HepG2 (cell line): ENCODE results near the gene ARL8A. TPM values are rescaled to one million over a fixed set of nuclear protein-coding genes. Genes with fewer than 3 reads are reported as not detected.

Experiments
- ATAC-seq: fragments of 200-7000 bp; cut with Tn5 transposase; 3 replicates; pipeline ENCODE4 v1.9.1; 2020; ENCODE audit warnings: mild to moderate bottlenecking, moderate library complexity
- BruUV-seq: library from RNA; stranded (reverse); fragments of 400-500 nt; replicated peaks from 2 replicates; lab custom pipeline; 2021; lab: Mats Ljungman, UMichigan
- CTCF ChIA-PET: fragments of 300-600 bp; formaldehyde crosslinking; extraction: SDS; loops from one replicate; lab custom pipeline; 2021; ENCODE audit warnings: low total read pairs, inconsistent platforms, low intra/inter-chr PET ratio; lab: Yijun Ruan, JAX
- POLR2A ChIA-PET: fragments of 350-600 bp; sonication (Branson Sonifier 250); formaldehyde crosslinking; loops from one replicate; lab custom pipeline; 2020; ENCODE audit warnings: antibody characterized with exemption, inconsistent platforms; lab: Yijun Ruan, JAX
- DNase-seq: peaks from one replicate; pipeline ENCODE4 v3.0.0-alpha.2; 2015; ENCODE audit warnings: low spot score
- FAIRE-seq: peaks from 3 replicates; lab custom pipeline; 2011; peaks lifted over from hg19 to GRCh38; lab: Jason Lieb, UNC
- H2AFZ ChIP-seq: one replicate; pipeline ENCODE4 v1.6.1; 2011; ENCODE audit warnings: low read length, inconsistent platforms
- H3K27ac ChIP-seq: fragments of 300-600 bp; 3 replicates; pipeline ENCODE4 v1.8.0; 2011; ENCODE audit warnings: mixed run types, mild to moderate bottlenecking, mixed read lengths, low read length, inconsistent platforms; ENCODE audit not compliant: insufficient read depth; ENCODE audit errors: extremely low read length
- H3K27me3 ChIP-seq, 2 experiments: fragments of 200-600 bp in 1 of 2; 2 replicates in 1 of 2; 3 replicates in 1 of 2; pipeline versions ENCODE4 v1.6.0 to v1.8.0; 2011; ENCODE audit warnings: low read length in 2 of 2, mild to moderate bottlenecking in 2 of 2, moderate library complexity in 2 of 2, inconsistent platforms in 1 of 2; ENCODE audit not compliant: insufficient read depth in 2 of 2, control insufficient read depth in 1 of 2
- H3K36me3 ChIP-seq, 2 experiments: fragments of 200-600 bp in 1 of 2; replicated peaks in 1 of 2; 2 replicates in 1 of 2; 3 replicates in 1 of 2; pipeline versions ENCODE4 v1.5.1 to v1.8.0; 2011; ENCODE audit warnings: low read length in 2 of 2, inconsistent platforms in 1 of 2; ENCODE audit not compliant: insufficient read depth in 2 of 2, control insufficient read depth in 1 of 2
- H3K4me1 ChIP-seq: 2 replicates; pipeline ENCODE4 v1.5.1; 2012; ENCODE audit warnings: low read length, inconsistent platforms; ENCODE audit not compliant: insufficient read depth
- H3K4me2 ChIP-seq: 2 replicates; pipeline ENCODE4 v1.6.0; 2011; ENCODE audit warnings: low read depth, low read length, inconsistent platforms
- H3K4me3 ChIP-seq, 3 experiments: fragments of 200-600 bp in 1 of 3; sonication (generic), shearing (Covaris generic) in 1 of 3; replicated peaks in 1 of 3; 2 replicates each; pipeline ENCODE4 v1.5.1; 2011 to 2016; ENCODE audit warnings: low read length in 3 of 3, inconsistent platforms in 2 of 3, low read depth in 2 of 3, mild to moderate bottlenecking in 2 of 3, control low read depth in 1 of 3, mixed read lengths in 1 of 3; ENCODE audit not compliant: insufficient read depth in 1 of 3
- H3K79me2 ChIP-seq: one replicate; pipeline ENCODE4 v1.6.1; 2011; ENCODE audit warnings: low read length, inconsistent platforms; ENCODE audit not compliant: insufficient read depth
- H3K9ac ChIP-seq: 2 replicates; pipeline ENCODE4 v1.6.0; 2011; ENCODE audit warnings: mild to moderate bottlenecking, low read depth, low read length, inconsistent platforms; ENCODE audit not compliant: insufficient read depth
- H3K9me3 ChIP-seq: 2 replicates; pipeline ENCODE4 v1.5.1; 2012; ENCODE audit warnings: mild to moderate bottlenecking, low read length
- H4K20me1 ChIP-seq: 2 replicates; pipeline ENCODE4 v1.6.0; 2011; ENCODE audit warnings: inconsistent platforms, mild to moderate bottlenecking, low read length, moderate library complexity; ENCODE audit not compliant: insufficient read depth
- ADNP ChIP-seq: sonication (generic); formaldehyde crosslinking; IDR thresholded peaks from 2 replicates; pipeline ENCODE4 v1.4.0; 2020; ENCODE audit warnings: missing genetic modification reagents
- CCDC6 ChIP-seq: sonication (generic); formaldehyde crosslinking; IDR thresholded peaks from 2 replicates; pipeline ENCODE4 v1.8.1; 2022; ENCODE audit warnings: mild to moderate bottlenecking, missing genetic modification reagents, moderate library complexity
- HNRNPL ChIP-seq: fragments of 200-400 bp; formaldehyde crosslinking; IDR thresholded peaks from 2 replicates; pipeline ENCODE4 v1.6.1; 2017; ENCODE audit warnings: mild to moderate bottlenecking, low read depth, low read length
- MEF2D ChIP-seq: sonication (generic); formaldehyde crosslinking; IDR thresholded peaks from 2 replicates; pipeline ENCODE4 v1.5.1; 2020; ENCODE audit warnings: mild to moderate bottlenecking, missing genetic modification reagents
- ONECUT2 ChIP-seq: sonication (generic); formaldehyde crosslinking; IDR thresholded peaks from 2 replicates; pipeline ENCODE4 v1.4.0; 2020; ENCODE audit warnings: missing genetic modification reagents
- SKIL ChIP-seq: sonication (generic); formaldehyde crosslinking; IDR thresholded peaks from 2 replicates; pipeline ENCODE4 v1.8.0; 2022; ENCODE audit warnings: missing genetic modification reagents, mild to moderate bottlenecking, moderate library complexity, borderline replicate concordance
- ZKSCAN1 ChIP-seq: fragments of 150-350 bp; IDR thresholded peaks from 2 replicates; pipeline ENCODE4 v1.6.1; 2014; ENCODE audit warnings: low read length
- ZNF354B ChIP-seq: sonication (generic); formaldehyde crosslinking; IDR thresholded peaks from 2 replicates; pipeline ENCODE4 v1.8.0; 2022; ENCODE audit warnings: mild to moderate bottlenecking, missing genetic modification reagents
- ZNF460 ChIP-seq: sonication (generic); formaldehyde crosslinking; IDR thresholded peaks from 2 replicates; pipeline ENCODE4 v1.5.1; 2020; ENCODE audit warnings: missing genetic modification reagents, mild to moderate bottlenecking, borderline replicate concordance
- WGBS: methylation state at CpG from one replicate; pipeline ENCODE4 v1.1.6; 2017; ENCODE audit warnings: low lambda C conversion rate; 5-methylcytosine and 5-hydroxymethylcytosine counted together
- in situ Hi-C: cut with HindIII; loops from 2 replicates; pipeline ENCODE4 v1.10.0; 2017; ENCODE audit warnings: low pct_unique_long_range_greater_than_20kb; ENCODE audit not compliant: extremely low pct_ligation_motif_present
- intact Hi-C: fragments of 100-400 bp; cut with micrococcal nuclease; formaldehyde crosslinking; loops from one replicate; pipeline ENCODE4 v1.10.0; 2022; ENCODE audit not compliant: unreplicated experiment
- polyA plus RNA-seq, 8 experiments: library from polyadenylated mRNA; depleted of rRNA in 3 of 8; stranded (reverse) in 7 of 8; unstranded in 1 of 8; fragments of >200 nt; fragmentation: Illumina TruSeq in 4 of 8; extraction: Trizol in 4 of 8; gene quantifications; 2 replicates each; pipeline versions ENCODE4 v1.2.1 to v1.2.3, GENCODE V29; 2011 to 2016; ENCODE audit warnings: low read depth in 4 of 8, missing spikeins in 1 of 8, mixed read lengths in 1 of 8; ENCODE audit not compliant: insufficient read depth in 1 of 8
- total RNA-seq, 5 experiments: library from RNA; depleted of rRNA; stranded (reverse); fragments of >200 nt; fragmentation: Illumina TruSeq; extraction: Trizol; gene quantifications; 2 replicates each; pipeline ENCODE4 v1.2.3, GENCODE V29; 2016; ENCODE audit warnings: low read depth in 1 of 5

ARL8A gene
- total and polyA plus RNA-seq, 2 of the 13 experiments (the other 11 are each of a cell fraction or from before 2014, with no cell fraction given): 2.7 to 23.4 TPM

DNA sequence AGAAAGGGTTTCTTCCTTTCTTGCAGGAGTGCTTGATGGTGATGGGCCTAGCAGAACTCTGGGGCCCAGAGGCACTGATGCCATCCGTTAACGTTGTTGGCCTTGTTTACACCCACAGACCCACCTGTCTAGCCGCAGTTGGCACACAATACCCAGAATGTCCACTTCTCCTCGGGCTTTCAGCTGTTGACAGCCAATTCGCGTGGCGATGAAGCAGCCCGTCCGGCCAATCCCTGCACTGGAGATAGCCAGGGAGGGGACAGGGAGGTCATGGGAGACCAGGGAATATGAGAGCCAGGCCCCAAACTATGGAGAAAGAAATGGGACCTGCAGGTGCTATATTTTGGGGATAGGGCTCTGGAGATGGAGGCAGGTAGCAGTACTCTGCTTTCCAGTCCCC lies 5.7 kb upstream of the ARL8A start:
- Histone ChIP-seq H3K4me2 (no peak overlapping the region), H3K9me3 (no peaks in the 10 kb centered on the region), H3K4me3 (no peak overlapping the region), H3K27ac (no peak overlapping the region), H3K79me2 (no peaks in the 10 kb centered on the region), H4K20me1 (no peaks in the 10 kb centered on the region), H3K4me1 (peaks cover 10% of the 10 kb centered on the region), H3K9ac (no peak overlapping the region), H3K27me3 (peaks cover 0 to 57% of the 10 kb centered on the region in 2 experiments; a peak in 4 of 5 replicates), H2AFZ (no peak overlapping the region), H3K36me3 (no peaks in the 10 kb centered on the region)
- ChIA-PET CTCF (no interaction called here), POLR2A (no interaction called here)
- ATAC-seq (no peak), DNase-seq (no peak), FAIRE-seq (no peak)
- intact Hi-C loops (no loop called here), in situ Hi-C loops (no loop called here)
- no TSS peak for BruUV-seq
- 77% methylated on average over 9 of the region's 9 CpGs for WGBS
- TF ChIP-seq ONECUT2 (CRISPR knock-in tag): no peak
- TF ChIP-seq HNRNPL: no peak
- no peak for TF ChIP-seq CCDC6 (CRISPR knock-in tag)
- TF ChIP-seq ZKSCAN1: no peak
- no peak for TF ChIP-seq ZNF354B (CRISPR knock-in tag)
- TF ChIP-seq MEF2D (CRISPR knock-in tag): no peak
- no peak for TF ChIP-seq ZNF460
- no peak for TF ChIP-seq ADNP
- no peak for TF ChIP-seq SKIL
